SK-N-SH treated with all-trans-retinoic acid at 6 μM for 48 hours (cell line): ENCODE measurements around the gene TMEM208.

ENCODE experiments used
- CREB5 ChIP-seq: fragments of 250-450 bp; sonication (Bioruptor Pico); IDR thresholded peaks from 2 replicates; pipeline ENCODE4 v1.5.1; 2020; ENCODE audit warnings: low read depth, mild to moderate bottlenecking, moderate library complexity
- CSDC2 ChIP-seq: fragments of 250-450 bp; sonication (Bioruptor Pico); IDR thresholded peaks from 2 replicates; pipeline ENCODE4 v1.5.0; 2020; ENCODE audit warnings: mild to moderate bottlenecking, moderate library complexity
- GLIS3 ChIP-seq: fragments of 250-450 bp; sonication (Bioruptor Pico); IDR thresholded peaks from 2 replicates; pipeline ENCODE4 v1.5.0; 2020; ENCODE audit warnings: mild to moderate bottlenecking, moderate library complexity
- ISL1 ChIP-seq: fragments of 250-450 bp; sonication (Bioruptor Pico); IDR thresholded peaks from 2 replicates; pipeline ENCODE4 v2.1.2; 2022; ENCODE audit warnings: mild to moderate bottlenecking, moderate library complexity
- PPARA ChIP-seq: fragments of 250-450 bp; sonication (Bioruptor Pico); IDR thresholded peaks from 2 replicates; pipeline ENCODE4 v1.5.0; 2020; ENCODE audit warnings: mild to moderate bottlenecking, borderline replicate concordance
- TSHZ2 ChIP-seq: fragments of 250-450 bp; sonication (Bioruptor Pico); IDR thresholded peaks from 2 replicates; pipeline ENCODE4 v1.5.0; 2020; ENCODE audit warnings: mild to moderate bottlenecking, moderate library complexity
- ZFP3 ChIP-seq: fragments of 250-450 bp; sonication (Bioruptor Pico); IDR thresholded peaks from 2 replicates; pipeline ENCODE4 v1.5.0; 2020; ENCODE audit warnings: mild to moderate bottlenecking, moderate library complexity
- ZNF8 ChIP-seq: fragments of 450-650 bp; formaldehyde crosslinking; IDR thresholded peaks from 2 replicates; pipeline ENCODE4 v1.5.0; 2020; ENCODE audit warnings: mild to moderate bottlenecking, moderate library complexity

GRCh38 chr16:67268136-67268579 is 41.2 kb downstream of the TMEM208 start:
- TF ChIP-seq PPARA (CRISPR knock-in tag): no peak
- no peak for TF ChIP-seq ZFP3 (CRISPR knock-in tag)
- TF ChIP-seq ZNF8 (CRISPR knock-in tag): no peak
- TF ChIP-seq CREB5 (CRISPR knock-in tag): no peak
- TF ChIP-seq ISL1: no peak
- no peak for TF ChIP-seq CSDC2 (CRISPR knock-in tag)
- TF ChIP-seq GLIS3 (CRISPR knock-in tag): no peak
- TF ChIP-seq TSHZ2: no peak
